ENCODE results near the gene CAGE1.

CAGE1 gene

DNA sequence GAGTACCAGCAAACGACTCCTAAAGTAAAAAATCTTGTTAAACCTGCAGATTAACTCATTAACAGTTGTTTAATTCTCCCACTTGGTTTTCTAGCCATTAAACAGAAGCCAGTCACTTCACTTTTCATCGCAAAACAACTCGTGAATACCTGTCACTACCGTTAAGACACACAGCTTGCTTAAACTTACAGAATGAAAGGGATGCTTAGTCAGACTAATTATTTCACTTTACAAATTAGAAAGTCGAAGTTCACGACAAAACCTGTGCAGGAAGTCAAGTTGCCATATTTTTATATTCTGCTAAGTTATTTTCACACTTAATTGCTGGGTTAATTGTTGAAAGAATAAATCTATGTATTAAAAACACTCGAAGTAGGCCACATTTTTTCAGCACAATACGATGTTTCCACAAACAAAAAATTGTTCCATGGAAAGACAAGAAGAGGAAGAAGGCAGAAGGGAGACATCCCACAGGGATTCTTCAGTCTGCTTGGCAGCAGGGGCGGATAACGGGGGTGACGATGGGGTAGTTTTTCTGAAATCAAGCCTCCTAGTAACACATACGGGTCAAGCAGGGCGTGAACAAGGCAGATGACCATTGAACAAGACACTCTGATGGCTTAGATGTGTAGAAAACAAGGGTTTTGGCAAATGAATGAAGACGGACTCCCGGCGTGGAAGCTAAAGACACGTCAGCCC lies 77.5 kb downstream of the CAGE1 start:
- DNase-seq (ENCODE audit: low read depth, low spot score), result peak; percentile 15

DNA sequence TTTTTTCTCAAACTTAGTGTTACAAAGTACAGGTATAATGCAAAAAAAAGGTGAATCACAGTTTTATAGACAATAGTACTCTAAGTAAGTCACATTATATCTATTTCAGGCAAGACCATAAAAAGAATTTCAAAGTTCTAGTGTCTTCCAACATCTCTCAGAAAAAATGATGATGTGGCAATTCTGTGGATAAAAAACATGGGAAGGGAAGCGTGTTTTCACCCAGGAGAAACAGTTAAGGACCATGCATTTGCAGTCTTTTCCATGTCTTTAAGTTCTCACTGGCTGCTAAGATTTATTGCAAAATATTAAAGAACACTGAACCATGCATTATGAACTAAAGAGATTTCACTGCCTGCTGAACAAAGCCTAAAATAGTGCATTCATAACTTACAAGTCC lies 78.4 kb downstream of the CAGE1 start:
- DNase-seq (ENCODE audit: low read depth, low spot score), result no peak

GRCh38 chr6:7309050-7309449 lies 80.5 kb downstream of the CAGE1 start:
- DNase-seq (ENCODE audit: low read depth, low spot score), result no peak

DNA sequence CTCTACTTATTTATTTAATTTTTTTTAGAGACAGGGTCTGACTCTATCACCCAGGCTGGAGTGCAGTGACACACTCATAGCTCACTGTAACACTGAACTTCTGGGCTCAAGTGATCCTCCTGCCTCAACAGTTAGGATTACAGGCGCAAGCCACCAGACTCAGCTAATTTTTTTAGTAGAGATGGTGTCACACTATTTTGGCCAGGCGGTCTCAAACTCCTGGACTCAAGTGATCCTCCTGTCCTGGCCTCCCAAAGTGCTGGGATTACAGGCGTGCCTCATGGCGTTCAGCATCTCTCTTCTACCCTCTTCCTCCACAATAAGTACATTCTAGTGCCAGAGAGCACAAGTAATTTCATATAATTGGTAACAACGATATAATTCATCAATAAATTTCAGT lies 82.0 kb downstream of the CAGE1 start:
- DNase-seq (ENCODE audit: low read depth, low spot score), result no peak

- no peak for DNase-seq (ENCODE audit: low read depth, low spot score)
Observed at GRCh38 chr6:7304821-7305220, 84.7 kb downstream of the CAGE1 start.

GRCh38 chr6:7301702-7302101 lies 87.8 kb downstream of the CAGE1 start:
- no peak for DNase-seq (ENCODE audit: low read depth, low spot score)

DNA sequence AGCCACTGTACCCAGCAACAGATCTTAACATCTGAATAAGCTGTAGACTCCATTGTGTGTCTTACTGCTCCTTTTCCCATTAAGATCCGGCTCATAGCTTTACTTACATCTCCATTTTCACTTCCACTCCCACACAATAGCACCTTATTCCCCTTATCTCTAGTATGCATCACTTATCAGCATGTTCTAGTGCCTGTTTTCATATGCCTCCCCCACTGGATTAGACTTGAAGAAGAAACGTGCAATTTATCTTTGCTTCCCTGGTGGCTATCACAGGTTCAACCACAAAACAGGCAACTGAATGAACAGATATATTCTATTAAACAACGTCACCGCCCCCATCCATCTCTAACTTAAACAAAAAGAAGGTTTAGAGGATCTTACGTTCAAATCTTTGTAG lies 88.6 kb downstream of the CAGE1 start:
- DNase-seq (ENCODE audit: low read depth, low spot score), result no peak

- no peak for DNase-seq (ENCODE audit: low read depth, low spot score)
Observed at GRCh38 chr6:7298113-7298512, 91.4 kb downstream of the CAGE1 start.

- no peak for DNase-seq (ENCODE audit: low read depth, low spot score)
Observed at GRCh38 chr6:7296602-7297001, 92.9 kb downstream of the CAGE1 start.

- DNase-seq (ENCODE audit: low read depth, low spot score), result no peak
Observed at GRCh38 chr6:7295916-7296315, 93.6 kb downstream of the CAGE1 start.

DNA sequence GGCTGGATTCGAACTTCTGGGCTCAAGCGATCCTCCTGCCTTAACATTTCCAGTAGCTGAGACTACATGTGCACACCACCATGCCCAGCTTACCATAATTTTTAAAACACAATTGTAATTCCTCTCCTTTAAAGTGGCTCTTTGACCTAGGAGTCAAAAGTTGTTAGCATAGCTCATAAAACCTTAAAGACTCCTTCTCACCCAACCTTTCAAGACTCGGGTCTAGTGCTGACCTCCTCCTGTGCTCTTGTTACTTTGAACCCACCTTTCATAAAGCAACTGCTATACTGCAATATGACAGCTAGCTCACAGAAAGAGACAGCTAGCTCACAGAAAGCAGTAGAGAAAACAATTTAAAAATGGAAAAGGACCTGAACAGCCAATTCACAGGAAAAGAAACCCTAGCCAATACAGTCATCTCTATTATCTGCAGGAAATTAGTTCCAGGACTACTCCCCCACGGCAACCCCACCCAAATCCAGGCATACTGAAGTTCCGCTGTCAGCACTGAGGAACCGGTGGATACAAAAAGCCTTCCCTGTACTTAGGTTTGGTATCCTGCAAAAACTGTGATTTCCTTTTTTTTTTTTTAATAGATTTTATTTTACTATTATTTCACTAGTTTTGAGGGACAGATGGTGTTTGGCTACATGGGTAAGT lies 96.8 kb downstream of the CAGE1 start:
- DNase-seq (ENCODE audit: low read depth, low spot score), result no peak

DNA sequence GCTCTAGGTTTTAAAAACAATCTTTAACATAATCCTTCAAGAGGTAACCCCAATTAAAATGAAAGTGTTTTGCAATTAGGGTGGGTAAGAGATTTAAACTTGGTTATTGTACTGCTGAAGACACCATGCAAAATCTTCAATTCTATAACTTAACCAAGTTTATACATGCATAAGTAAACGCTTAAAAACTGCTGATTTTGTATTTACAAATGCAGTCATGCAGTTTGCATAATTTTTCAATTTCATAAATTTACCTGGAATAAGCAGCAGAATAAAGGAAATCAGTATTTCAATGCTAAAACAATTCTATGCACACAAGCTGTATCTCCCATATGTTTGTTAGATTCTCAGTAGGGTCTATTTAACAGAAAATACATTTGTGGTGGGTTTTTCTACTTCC lies 99.5 kb downstream of the CAGE1 start:
- no peak for DNase-seq (ENCODE audit: low read depth, low spot score)

- DNase-seq (ENCODE audit: low read depth, low spot score), result no peak
Observed at GRCh38 chr6:7285416-7285815, 104.1 kb downstream of the CAGE1 start.

DNA sequence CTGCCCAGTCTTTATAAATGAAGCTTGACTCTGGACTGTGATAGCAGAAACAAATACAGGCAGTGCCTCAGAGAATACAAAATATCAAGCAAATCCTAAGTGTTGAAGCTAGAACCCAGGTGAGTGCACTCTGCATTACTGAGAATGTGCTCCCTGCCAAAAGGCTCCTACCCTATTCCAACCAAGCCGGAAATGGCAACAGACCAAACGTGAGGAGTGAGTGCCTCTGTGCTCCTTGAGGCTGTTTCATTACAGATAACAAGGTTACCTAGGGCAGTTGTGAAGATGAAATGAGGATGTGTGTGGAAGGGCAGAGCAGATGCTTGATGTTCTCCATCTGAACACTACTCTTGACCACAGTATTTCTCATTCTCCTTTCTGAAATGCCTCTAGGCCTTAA lies 105.9 kb downstream of the CAGE1 start:
- DNase-seq (ENCODE audit: low read depth, low spot score), result no peak

DNA sequence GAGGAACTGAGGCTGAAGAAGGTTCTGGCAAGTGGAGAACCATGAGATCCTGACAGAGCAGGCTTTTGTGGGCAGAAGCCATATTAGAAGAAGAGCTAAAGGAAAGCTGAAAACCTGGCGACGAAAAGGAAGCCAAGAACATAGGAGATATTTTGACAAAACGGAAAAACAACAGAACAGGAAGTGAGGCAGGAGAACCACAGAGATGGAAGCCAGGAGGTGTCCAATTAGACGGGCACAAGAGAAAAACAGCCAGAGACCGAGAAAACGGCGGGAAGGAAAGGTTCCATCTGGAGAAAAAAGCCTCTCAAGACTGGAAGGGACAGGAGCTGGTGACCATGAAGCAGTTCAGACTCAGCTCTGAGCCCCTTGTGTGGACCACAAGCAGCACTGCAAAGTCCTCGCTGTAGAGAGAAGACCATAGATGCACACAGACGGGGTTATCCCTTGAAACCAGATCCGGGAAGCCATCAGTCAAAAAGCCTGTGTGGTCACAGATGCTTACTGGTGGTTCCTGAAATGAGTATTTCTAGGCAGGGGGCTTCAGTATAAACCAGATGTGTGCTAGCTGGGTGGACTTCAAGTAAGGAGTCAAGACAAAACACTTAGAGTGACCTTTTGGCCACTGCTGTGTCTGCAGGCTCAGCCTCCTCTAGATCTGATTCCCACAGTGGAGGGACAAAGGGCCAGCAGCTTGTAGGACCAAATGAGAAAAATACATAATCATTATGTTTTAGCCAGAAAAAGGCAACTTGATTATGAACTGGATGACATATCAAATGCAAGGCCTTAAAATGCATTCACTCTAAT lies 107.2 kb downstream of the CAGE1 start:
- no peak for DNase-seq (ENCODE audit: low read depth, low spot score)
